GM23338 (cell line): ENCODE results near the gene ZIC5.
"Not testable (repeated sequence)": the region's sequence is repeated elsewhere in the genome, so short reads cannot be mapped to it uniquely, and the experiment has no call there.

Experiments
- CREB1 ChIP-seq: fragments of 250-450 bp; sonication (Bioruptor Pico); IDR thresholded peaks from 2 replicates; pipeline ENCODE4 v1.5.0; 2020; ENCODE audit warnings: low read depth, mild to moderate bottlenecking, moderate library complexity
- CTCF ChIP-seq, 2 experiments: fragments of 200-600 bp in 1 of 2; sonication (generic) in 1 of 2; conservative IDR thresholded peaks; 2 replicates each; pipeline versions ENCODE4 v1.5.1 to v1.6.1; 2016 to 2017; ENCODE audit warnings: antibody characterized with exemption in 2 of 2, low read depth in 2 of 2, mild to moderate bottlenecking in 2 of 2, moderate library complexity in 1 of 2
- EZH2 ChIP-seq: fragments of 200-600 bp; sonication (generic); IDR thresholded peaks from one replicate; pipeline ENCODE4 v1.8.0; 2017; ENCODE audit warnings: antibody characterized with exemption, mild to moderate bottlenecking, low read depth; ENCODE audit not compliant: unreplicated experiment
- EZH2phosphoT487 ChIP-seq: fragments of 200-600 bp; sonication (generic); IDR thresholded peaks from one replicate; pipeline ENCODE4 v1.8.1; 2018; ENCODE audit warnings: antibody characterized with exemption; ENCODE audit not compliant: unreplicated experiment
- JUNB ChIP-seq: IDR thresholded peaks from one replicate; pipeline ENCODE4 v1.6.1; 2016; ENCODE audit warnings: antibody characterized with exemption; ENCODE audit not compliant: unreplicated experiment
- POLR2AphosphoS5 ChIP-seq: IDR thresholded peaks from 2 replicates; pipeline ENCODE4 v1.6.1; 2016; ENCODE audit warnings: antibody characterized with exemption, low read depth
- REST ChIP-seq: IDR thresholded peaks from one replicate; pipeline ENCODE4 v1.6.1; 2018; ENCODE audit warnings: antibody characterized with exemption; ENCODE audit not compliant: unreplicated experiment

- TF ChIP-seq CTCF (conservative IDR thresholded peaks at IDR 0.05; ENCODE audit: low read depth in 2 of 2); POLR2AphosphoS5; CREB1; EZH2; EZH2phosphoT487; REST; JUNB: not testable (repeated sequence)
Measured at GRCh38 chr13:99951666-99952065, 19.9 kb downstream of the ZIC5 start.
